ELR (cell line): ENCODE measurements around the gene RXRA.
A peak's percentile ranks its signal among the peaks of the same experiment; 100 is the strongest.

ENCODE experiments used
- DNase-seq: peaks from one replicate; pipeline ENCODE4 v3.0.0-alpha.2; 2015; ENCODE audit warnings: low read depth

The RXRA gene

GRCh38 chr9:134473141-134474054 is 147.1 kb downstream of the RXRA start:
- no peak for DNase-seq

GRCh38 chr9:134474055-134474370 is 147.8 kb downstream of the RXRA start:
- no peak for DNase-seq

GRCh38 chr9:134475011-134475790 is 148.9 kb downstream of the RXRA start:
- DNase-seq = peak; percentile 42

- DNase-seq = no peak
Observed at GRCh38 chr9:134476272-134476941, 150.2 kb downstream of the RXRA start.

GRCh38 chr9:134476942-134477335 is 150.7 kb downstream of the RXRA start:
- no peak for DNase-seq

GRCh38 chr9:134477342-134477925 is 151.2 kb downstream of the RXRA start:
- no peak for DNase-seq

- no peak for DNase-seq
Observed at GRCh38 chr9:134477927-134478326, 151.7 kb downstream of the RXRA start.

GRCh38 chr9:134481762-134482161 is 155.5 kb downstream of the RXRA start:
- DNase-seq = no peak

- DNase-seq = no peak
Observed at GRCh38 chr9:134482226-134482625, 156.0 kb downstream of the RXRA start.

- DNase-seq = no peak
Observed at GRCh38 chr9:134483361-134484184, 157.3 kb downstream of the RXRA start.

GRCh38 chr9:134484479-134484878 is 158.2 kb downstream of the RXRA start:
- no peak for DNase-seq

- no peak for DNase-seq
Observed at GRCh38 chr9:134485653-134486052, 159.4 kb downstream of the RXRA start.

- no peak for DNase-seq
Observed at GRCh38 chr9:134486143-134486591, 159.9 kb downstream of the RXRA start.

GRCh38 chr9:134486596-134486995 is 160.3 kb downstream of the RXRA start:
- DNase-seq = no peak
